Keratinocyte (primary cell): ENCODE data around the gene PPP1CB. TPM values are rescaled to one million over a fixed set of nuclear protein-coding genes. Genes with fewer than 3 reads are reported as not detected.

Experiments used
- DNase-seq: peaks from one replicate; pipeline ENCODE4 v3.0.0-alpha.2; 2011; ENCODE audit warnings: low read depth, missing footprints, low spot score
- FAIRE-seq: peaks from 2 replicates; lab custom pipeline; 2011; peaks lifted over from hg19 to GRCh38; lab: Jason Lieb, UNC
- H2AFZ ChIP-seq: 2 replicates; pipeline ENCODE4 v1.6.0; 2012; ENCODE audit warnings: low read length, control low read depth, inconsistent platforms; ENCODE audit not compliant: control insufficient read depth
- H3K27ac ChIP-seq: 2 replicates; pipeline ENCODE4 v1.5.1; 2011; ENCODE audit warnings: low read length; ENCODE audit not compliant: control insufficient read depth, insufficient read depth
- H3K27me3 ChIP-seq: 3 replicates; pipeline ENCODE4 v1.6.0; 2011; ENCODE audit warnings: low read length; ENCODE audit not compliant: control insufficient read depth, insufficient read depth; ENCODE audit errors: extremely low read depth
- H3K36me3 ChIP-seq, 2 experiments: 2 replicates in 1 of 2; 3 replicates in 1 of 2; pipeline ENCODE4 v1.5.1; 2011; ENCODE audit warnings: low read length in 2 of 2, mild to moderate bottlenecking in 1 of 2; ENCODE audit not compliant: control insufficient read depth in 2 of 2, insufficient read depth in 2 of 2; ENCODE audit errors: extremely low read depth in 1 of 2
- H3K4me1 ChIP-seq: 3 replicates; pipeline ENCODE4 v1.5.1; 2011; ENCODE audit warnings: low read length; ENCODE audit not compliant: control insufficient read depth, insufficient read depth; ENCODE audit errors: extremely low read depth
- H3K4me2 ChIP-seq: 3 replicates; pipeline ENCODE4 v1.6.0; 2011; ENCODE audit warnings: low read depth, low read length; ENCODE audit not compliant: control insufficient read depth, insufficient read depth; ENCODE audit errors: extremely low read depth
- H3K4me3 ChIP-seq, 3 experiments: fragments of 200-600 bp in 1 of 3; sonication (generic) in 1 of 3; 2 replicates in 2 of 3; 3 replicates in 1 of 3; pipeline ENCODE4 v1.5.1; 2011 to 2016; ENCODE audit warnings: low read length in 3 of 3, mild to moderate bottlenecking in 3 of 3, control low read depth in 2 of 3, inconsistent platforms in 1 of 3, low read depth in 1 of 3, mixed read lengths in 1 of 3, mixed run types in 1 of 3, moderate library complexity in 1 of 3; ENCODE audit not compliant: control insufficient read depth in 2 of 3, insufficient read depth in 2 of 3; ENCODE audit errors: extremely low read depth in 1 of 3
- H3K79me2 ChIP-seq: 2 replicates; pipeline ENCODE4 v1.6.0; 2012; ENCODE audit warnings: low read length; ENCODE audit not compliant: control insufficient read depth, insufficient read depth
- H3K9ac ChIP-seq: 3 replicates; pipeline ENCODE4 v1.6.0; 2011; ENCODE audit warnings: low read length; ENCODE audit not compliant: control insufficient read depth, insufficient read depth; ENCODE audit errors: extremely low read depth
- H3K9me1 ChIP-seq: 3 replicates; pipeline ENCODE4 v1.6.0; 2011; ENCODE audit warnings: low read length; ENCODE audit not compliant: control insufficient read depth, insufficient read depth; ENCODE audit errors: extremely low read depth
- H3K9me3 ChIP-seq: 2 replicates; pipeline ENCODE4 v1.5.1; 2012; ENCODE audit warnings: low read depth, low read length; ENCODE audit not compliant: control insufficient read depth
- H4K20me1 ChIP-seq: 3 replicates; pipeline ENCODE4 v1.6.0; 2011; ENCODE audit warnings: low read length; ENCODE audit not compliant: control insufficient read depth, insufficient read depth; ENCODE audit errors: extremely low read depth
- CTCF ChIP-seq, 3 experiments: IDR thresholded peaks in 1 of 3; conservative IDR thresholded peaks in 1 of 3; optimal IDR thresholded peaks in 1 of 3; 2 replicates in 2 of 3; 3 replicates in 1 of 3; pipeline versions ENCODE3 to v1.5.1; 2011; ENCODE audit warnings: low read length in 3 of 3, mild to moderate bottlenecking in 3 of 3, moderate library complexity in 2 of 3, control low read depth in 1 of 3, inconsistent platforms in 1 of 3; ENCODE audit not compliant: insufficient read depth in 2 of 3; ENCODE audit errors: extremely low read depth in 1 of 3
- EZH2 ChIP-seq: IDR thresholded peaks from one replicate; pipeline ENCODE4 v1.6.1; 2012; ENCODE audit warnings: inconsistent platforms, mild to moderate bottlenecking, low read length, moderate library complexity
- dilution Hi-C: fragments of 300-500 bp; cut with MboI; formaldehyde crosslinking; loops from one replicate; pipeline ENCODE4 v1.7.0; 2020; ENCODE audit warnings: low sequenced_read_pairs; ENCODE audit not compliant: extremely low pct_ligation_motif_present
- polyA plus RNA-seq, 5 experiments: library from polyadenylated mRNA; depleted of rRNA in 3 of 5; stranded (reverse) in 3 of 5; stranded (forward) in 1 of 5; unstranded in 1 of 5; fragments of >200 nt; gene quantifications; 1 replicate in 1 of 5; 2 replicates in 3 of 5; 3 replicates in 1 of 5; pipeline versions ENCODE4 v1.2.1 to v1.2.3, GENCODE V29; 2011 to 2012; ENCODE audit warnings: missing spikeins in 2 of 5, low read depth in 1 of 5, low replicate concordance in 1 of 5

The PPP1CB gene
- polyA plus RNA-seq, 1 donor (not counting 4 experiments of a cell fraction or from before 2014, with no cell fraction given), result 157 TPM

DNA sequence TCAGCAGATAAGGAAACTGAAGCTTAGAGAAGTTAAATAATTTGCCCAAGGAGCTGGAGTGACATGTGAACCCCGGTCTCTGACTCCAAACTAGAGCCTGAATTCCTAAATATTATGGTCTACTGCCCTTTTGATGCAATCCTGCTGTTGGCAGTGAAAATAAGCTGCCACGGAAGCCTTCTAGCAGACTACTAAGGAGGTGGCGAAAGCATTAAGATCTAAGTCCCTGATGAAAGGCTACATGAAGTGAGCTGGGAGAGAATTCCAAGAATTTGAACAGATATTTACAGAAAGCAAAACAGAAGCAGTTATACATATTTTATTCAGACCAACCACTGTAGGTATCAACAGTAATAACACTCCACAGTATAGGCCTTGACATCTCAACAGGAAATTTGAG is 90.4 kb downstream of the PPP1CB start:
- H3K9me3 ChIP-seq, result no peaks in the 10 kb centered on the region
- H2AFZ ChIP-seq, result no peak overlapping the region
- no peaks in the 10 kb centered on the region for H3K4me1 ChIP-seq
- DNase-seq, result no peak
- no peaks in the 10 kb centered on the region for H4K20me1 ChIP-seq
- H3K4me2 ChIP-seq, result no peak overlapping the region
- no peak for FAIRE-seq
- no peak overlapping the region for H3K9ac ChIP-seq
- H3K4me3 ChIP-seq, result no peak overlapping the region
- H3K79me2 ChIP-seq, result no peaks in the 10 kb centered on the region
- TF ChIP-seq EZH2 (no peak), CTCF (optimal IDR thresholded peaks at IDR 0.05 in 1 of 3, IDR thresholded peaks at IDR 0.05 in 1 of 3, conservative IDR thresholded peaks at IDR 0.05 in 1 of 3; ENCODE audit: extremely low read depth in 1 of 3, insufficient read depth in 2 of 3, low read length in 3 of 3) (no peak)
- H3K36me3 ChIP-seq, result peaks cover 0 to 4% of the 10 kb centered on the region in 2 experiments
- no peaks in the 10 kb centered on the region for H3K9me1 ChIP-seq
- dilution Hi-C loops, result loop anchor here (5.0 kb wide), 1 partner anchor 85 kb away; no protein-coding TSS in a partner anchor
- no peak overlapping the region for H3K27ac ChIP-seq
- no peaks in the 10 kb centered on the region for H3K27me3 ChIP-seq

Other genes starting within 250 kb of the PPP1CB start
- 0.15 to 0.37 TPM (median 0.22 TPM) in 3 replicates for gene SPDYA, start 59.0 kb downstream of the PPP1CB start, polyA plus RNA-seq
- 10.4 to 16.2 TPM (median 12.1 TPM) in 3 replicates for gene TRMT61B, start 118.5 kb downstream of the PPP1CB start, polyA plus RNA-seq
- gene WDR43, start 142.8 kb downstream of the PPP1CB start, polyA plus RNA-seq, result 86.2 to 125 TPM (median 99.9 TPM) in 3 replicates
- gene TOGARAM2, start 229.5 kb downstream of the PPP1CB start, polyA plus RNA-seq, result 0.10 to 0.15 TPM in 2 of 3 replicates, not detected in the other